ENCODE results near the gene CPLX1.
"Not testable (repeated sequence)": the region's sequence is repeated elsewhere in the genome, so short reads cannot be mapped to it uniquely, and the experiment has no call there.

Gene CPLX1

GRCh38 chr4:779555-779954, 46.4 kb downstream of the CPLX1 start:
- DNase-seq (ENCODE audit: low read depth in 1 of 2, low spot score in 1 of 2): no peak

DNA sequence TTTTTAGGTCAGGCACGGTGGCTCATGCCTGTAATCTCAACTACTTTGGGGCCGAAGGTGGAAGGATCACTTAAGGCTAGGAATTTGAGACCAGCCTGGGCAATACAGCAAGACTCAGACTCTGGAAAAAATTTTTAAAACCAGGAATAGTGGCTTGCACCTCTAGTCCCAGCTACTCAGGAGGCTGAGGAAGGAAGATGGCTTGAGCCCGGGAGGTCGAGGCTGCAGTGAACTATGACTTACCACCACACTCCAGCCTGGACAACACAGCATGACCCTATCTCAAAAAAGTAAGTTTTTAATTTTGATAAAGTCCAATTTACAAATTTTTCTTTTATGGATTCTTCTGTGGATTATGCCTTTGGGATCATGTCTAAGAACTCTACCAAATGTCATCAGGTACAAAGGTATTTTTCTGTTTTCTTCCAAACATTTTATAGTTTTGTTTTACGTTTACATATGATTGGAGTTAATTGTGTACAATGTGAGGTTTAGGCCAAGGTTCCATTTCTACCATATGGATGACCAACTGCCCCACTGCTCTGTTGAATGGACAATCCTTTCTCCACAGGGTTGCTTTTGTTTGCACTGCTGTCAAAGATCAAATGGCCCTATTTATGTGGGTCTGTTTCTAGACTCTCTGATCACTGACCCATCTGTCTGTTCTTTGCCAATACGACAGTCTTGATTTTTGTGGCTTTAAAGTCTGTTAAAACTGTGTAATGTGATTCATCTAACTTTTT, 48.2 kb downstream of the CPLX1 start:
- DNase-seq (ENCODE audit: low read depth in 1 of 2, low spot score in 1 of 2): no peak

DNA sequence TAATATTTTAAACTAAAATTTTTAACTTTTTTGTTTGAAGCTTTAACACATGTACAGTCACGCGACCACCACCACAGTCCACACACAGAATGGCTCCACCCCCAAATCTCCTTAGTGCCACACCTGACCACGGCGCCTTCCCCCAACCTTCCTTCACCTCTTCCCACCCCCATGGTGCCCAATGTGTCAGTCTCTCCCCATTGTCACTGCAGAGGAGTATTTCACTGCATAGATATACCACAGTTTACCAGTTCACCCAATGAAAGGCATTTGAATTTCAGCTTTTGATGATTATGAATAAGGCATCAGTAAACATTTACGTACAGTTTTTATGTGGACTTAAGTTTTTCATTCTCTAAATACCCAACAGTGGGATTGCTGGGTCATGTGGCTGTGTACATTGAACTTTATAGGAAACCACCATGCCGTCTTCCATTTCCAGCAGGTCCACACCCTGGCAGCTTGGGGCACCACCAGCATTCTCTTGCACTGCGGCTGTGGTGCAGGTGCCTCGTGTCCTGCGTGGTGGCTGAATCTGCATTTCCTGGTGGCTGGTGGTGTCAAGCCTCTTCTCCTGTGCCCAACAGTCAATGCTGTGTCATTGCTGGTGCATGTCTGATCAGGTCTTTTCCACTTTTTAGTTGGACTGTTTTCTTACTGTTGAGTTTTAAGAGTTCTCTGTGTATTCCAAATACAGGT, 49.0 kb downstream of the CPLX1 start:
- DNase-seq (ENCODE audit: low read depth in 1 of 2, low spot score in 1 of 2): no peak

DNA sequence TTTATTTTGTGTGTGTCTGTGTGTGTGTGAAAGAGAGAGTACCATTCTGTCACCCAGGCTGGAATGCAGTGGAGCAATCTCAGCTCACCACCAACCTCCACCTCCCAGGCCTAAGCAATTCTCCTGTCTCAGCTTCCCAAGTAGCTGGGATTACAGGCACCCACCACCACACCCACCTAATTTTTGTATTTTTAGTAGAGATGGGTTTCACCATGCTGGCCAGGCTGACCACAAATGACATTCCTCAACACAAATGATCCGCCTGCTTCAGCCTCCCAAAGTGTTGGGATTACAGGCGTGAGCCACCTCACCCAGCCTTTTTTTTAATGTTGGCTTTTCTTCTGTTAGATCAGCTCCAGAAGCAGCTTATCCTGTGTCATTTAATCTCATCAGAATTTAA, 50.4 kb downstream of the CPLX1 start:
- DNase-seq (ENCODE audit: low read depth in 1 of 2, low spot score in 1 of 2): not testable (repeated sequence)

GRCh38 chr4:774419-775092, 51.4 kb downstream of the CPLX1 start:
- DNase-seq (ENCODE audit: low read depth in 1 of 2, low spot score in 1 of 2): not testable (repeated sequence)

DNA sequence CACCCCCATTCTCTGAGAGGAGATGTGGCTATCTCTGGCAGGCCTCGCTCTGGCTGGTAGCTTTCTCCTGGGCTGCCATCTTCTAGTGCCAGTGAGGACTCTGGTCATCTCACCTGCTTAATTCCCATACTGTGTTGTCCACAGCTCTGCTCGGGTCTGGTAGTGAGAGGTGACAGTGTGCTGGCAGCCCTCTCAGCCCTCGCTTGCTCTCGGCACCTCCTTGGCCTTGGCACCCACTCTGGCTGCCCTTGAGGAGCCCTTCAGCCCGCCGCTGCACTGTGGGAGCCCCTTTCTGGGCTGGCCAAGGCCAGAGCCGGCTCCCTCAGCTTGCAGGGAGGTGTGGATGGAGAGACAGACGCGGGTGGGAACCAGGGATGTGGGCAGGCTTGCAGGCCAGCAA, 52.7 kb downstream of the CPLX1 start:
- no peak for DNase-seq (ENCODE audit: low read depth in 1 of 2, low spot score in 1 of 2)

DNA sequence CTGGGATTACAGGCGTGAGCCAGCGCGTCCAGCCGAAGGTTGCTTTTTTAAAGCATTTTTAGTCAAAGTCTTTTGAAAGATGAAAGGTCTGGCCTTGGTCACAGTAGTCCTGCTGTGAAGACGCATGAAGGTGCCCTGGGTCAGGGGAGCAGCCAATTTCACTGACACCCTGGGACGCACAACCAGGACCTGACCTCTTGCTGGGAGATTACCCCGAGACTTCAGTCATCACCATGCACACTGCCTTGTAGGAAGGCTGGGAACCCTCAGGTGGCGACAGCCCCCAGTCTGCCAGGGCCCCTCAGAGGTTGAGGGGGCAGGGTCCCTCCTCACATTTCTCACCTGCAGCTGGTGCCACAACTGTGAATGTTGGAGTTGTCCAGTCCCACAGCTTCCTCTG, 53.2 kb downstream of the CPLX1 start:
- no peak for DNase-seq (ENCODE audit: low read depth in 1 of 2, low spot score in 1 of 2)

- no peak for DNase-seq (ENCODE audit: low read depth in 1 of 2, low spot score in 1 of 2)
Measured at GRCh38 chr4:772118-772517, 53.8 kb downstream of the CPLX1 start.

DNA sequence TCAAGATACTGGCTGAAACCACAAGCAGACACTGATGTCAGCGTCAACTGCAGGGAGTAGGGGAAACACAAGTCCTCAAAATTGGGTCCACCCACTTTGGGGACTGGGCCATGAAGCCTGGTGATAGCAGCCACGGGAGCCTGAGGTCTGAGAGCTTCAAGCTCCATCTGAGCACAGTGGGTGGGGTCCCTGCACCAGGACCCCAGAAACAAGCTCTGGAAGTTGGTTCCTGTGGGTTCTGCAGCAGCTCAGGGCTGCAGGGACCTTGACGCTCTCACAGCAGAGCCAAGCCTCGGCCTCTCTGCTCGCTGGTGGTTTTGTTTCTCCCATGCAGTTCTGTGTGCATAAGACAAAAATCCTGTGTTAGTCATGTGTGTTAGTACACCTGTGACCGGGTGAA, 54.5 kb downstream of the CPLX1 start:
- DNase-seq (ENCODE audit: low read depth in 1 of 2, low spot score in 1 of 2): no peak

DNA sequence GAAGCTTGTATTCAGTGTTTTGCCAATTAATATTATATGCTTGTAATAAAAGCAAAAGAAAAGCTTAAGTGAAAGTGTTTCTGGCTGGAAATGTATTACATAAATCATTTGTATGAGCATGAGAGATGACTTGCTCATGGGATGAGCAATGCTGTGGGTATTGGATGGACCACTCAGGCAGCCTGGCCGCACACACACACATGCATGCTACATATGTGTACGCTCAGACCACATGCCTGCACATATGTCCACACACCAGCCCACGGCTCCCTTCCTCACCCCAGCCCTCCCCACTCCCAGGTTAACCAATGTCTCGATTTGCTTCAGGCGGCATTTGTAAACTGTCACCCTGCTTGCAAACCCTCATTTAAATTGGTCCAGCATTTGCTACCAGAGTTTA, 55.9 kb downstream of the CPLX1 start:
- no peak for DNase-seq (ENCODE audit: low read depth in 1 of 2, low spot score in 1 of 2)

GRCh38 chr4:769511-769910, 56.4 kb downstream of the CPLX1 start:
- DNase-seq (ENCODE audit: low read depth in 1 of 2, low spot score in 1 of 2): no peak

DNA sequence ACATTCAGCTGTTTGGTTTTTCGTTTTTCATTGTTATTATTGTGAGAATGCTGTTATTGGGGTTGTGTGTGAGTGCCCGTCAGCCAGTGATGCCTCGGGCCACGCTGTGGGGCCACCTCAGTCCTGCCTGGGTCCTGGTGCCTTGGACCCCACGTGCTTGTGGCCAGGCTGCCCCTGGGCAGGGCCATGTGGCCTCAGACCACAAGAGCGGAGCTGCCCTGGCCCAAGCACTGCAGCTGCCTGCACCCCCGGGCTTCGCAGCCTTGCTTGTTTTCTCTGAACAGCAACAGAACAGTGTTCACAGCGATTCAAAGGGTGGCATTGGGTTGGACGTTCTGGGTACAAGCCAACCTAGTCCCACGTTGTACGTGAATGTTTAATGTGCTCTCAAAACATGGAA, 56.9 kb downstream of the CPLX1 start:
- no peak for DNase-seq (ENCODE audit: low read depth in 1 of 2, low spot score in 1 of 2)

DNA sequence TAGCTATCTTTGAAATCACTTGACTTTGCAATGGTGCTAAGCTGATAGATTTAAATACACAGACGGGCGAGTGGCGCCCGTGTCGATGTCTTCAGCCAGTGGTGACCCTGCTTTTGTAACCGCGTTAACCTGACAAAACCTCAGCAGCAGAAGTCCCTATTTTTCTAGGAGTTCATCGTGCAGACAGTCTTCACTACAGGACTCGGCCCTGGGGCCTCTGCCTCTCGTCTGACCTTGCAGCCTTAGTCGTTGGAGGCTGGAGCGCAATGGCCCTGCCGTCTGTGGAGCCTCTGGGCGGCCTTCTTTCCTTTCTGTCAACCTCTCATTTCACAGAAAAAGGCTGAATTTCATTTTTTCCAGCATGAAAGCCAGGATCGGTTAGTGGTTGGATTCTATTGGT, 57.9 kb downstream of the CPLX1 start:
- no peak for DNase-seq (ENCODE audit: low read depth in 1 of 2, low spot score in 1 of 2)

DNA sequence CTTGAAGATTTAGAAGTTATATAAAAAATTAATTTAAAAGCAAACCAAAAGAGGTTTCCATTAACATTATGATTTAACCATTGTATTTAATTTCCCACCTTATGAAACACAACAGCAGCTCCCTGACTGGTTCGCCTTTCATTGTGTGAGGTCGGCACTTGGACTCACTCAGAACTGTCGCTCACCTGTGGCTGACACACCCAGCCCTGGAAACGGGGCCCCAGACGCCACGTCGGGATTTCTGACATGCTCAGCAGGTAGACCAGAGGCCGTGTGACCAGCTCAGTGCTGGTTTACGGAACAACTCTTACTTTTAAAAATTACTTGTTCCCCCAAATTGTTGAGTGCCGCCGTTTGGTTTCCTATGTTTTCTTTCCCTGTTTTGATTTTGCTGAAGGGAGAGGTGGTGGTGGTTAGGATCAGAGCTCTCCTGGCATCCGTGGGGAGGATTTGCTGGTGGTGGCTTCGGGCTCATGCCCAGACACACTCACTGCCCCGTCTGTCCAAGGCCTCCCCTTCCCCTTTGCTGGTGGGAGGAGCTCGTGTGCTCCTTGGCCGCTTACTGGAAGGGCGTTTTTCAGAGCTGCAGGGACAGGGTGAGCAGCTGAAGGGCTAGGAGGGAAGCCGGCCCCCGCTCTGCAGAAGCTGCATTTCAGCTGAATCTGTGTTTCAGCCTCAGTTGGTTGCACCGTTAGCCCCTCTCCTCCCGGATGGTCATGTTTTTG, 59.2 kb downstream of the CPLX1 start:
- no peak for DNase-seq (ENCODE audit: low read depth in 1 of 2, low spot score in 1 of 2)

DNA sequence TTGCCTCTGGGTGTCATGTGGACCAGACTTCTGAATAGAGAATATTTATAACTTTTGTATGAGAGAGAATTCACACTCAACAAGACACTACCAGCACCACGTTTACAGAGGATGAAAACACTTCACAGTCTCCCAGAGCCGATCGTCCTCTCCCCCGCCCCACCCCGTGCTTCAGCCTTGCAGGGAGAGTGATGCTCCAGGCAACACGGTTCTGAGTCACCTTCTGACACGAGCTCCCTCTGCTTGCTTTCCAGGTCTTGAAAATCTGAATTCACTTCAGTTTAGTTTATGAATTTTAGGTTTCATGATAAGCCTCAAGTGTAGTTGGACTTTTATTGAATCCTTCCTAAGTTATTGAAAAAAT, 59.8 kb downstream of the CPLX1 start:
- DNase-seq (ENCODE audit: low read depth in 1 of 2, low spot score in 1 of 2): no peak

- DNase-seq (ENCODE audit: low read depth in 1 of 2, low spot score in 1 of 2): no peak
Measured at GRCh38 chr4:764405-765169, 61.3 kb downstream of the CPLX1 start.

GRCh38 chr4:763922-764321, 62.0 kb downstream of the CPLX1 start:
- no peak for DNase-seq (ENCODE audit: low read depth in 1 of 2, low spot score in 1 of 2)

GRCh38 chr4:763191-763810, 62.6 kb downstream of the CPLX1 start:
- no peak for DNase-seq (ENCODE audit: low read depth in 1 of 2, low spot score in 1 of 2)

DNA sequence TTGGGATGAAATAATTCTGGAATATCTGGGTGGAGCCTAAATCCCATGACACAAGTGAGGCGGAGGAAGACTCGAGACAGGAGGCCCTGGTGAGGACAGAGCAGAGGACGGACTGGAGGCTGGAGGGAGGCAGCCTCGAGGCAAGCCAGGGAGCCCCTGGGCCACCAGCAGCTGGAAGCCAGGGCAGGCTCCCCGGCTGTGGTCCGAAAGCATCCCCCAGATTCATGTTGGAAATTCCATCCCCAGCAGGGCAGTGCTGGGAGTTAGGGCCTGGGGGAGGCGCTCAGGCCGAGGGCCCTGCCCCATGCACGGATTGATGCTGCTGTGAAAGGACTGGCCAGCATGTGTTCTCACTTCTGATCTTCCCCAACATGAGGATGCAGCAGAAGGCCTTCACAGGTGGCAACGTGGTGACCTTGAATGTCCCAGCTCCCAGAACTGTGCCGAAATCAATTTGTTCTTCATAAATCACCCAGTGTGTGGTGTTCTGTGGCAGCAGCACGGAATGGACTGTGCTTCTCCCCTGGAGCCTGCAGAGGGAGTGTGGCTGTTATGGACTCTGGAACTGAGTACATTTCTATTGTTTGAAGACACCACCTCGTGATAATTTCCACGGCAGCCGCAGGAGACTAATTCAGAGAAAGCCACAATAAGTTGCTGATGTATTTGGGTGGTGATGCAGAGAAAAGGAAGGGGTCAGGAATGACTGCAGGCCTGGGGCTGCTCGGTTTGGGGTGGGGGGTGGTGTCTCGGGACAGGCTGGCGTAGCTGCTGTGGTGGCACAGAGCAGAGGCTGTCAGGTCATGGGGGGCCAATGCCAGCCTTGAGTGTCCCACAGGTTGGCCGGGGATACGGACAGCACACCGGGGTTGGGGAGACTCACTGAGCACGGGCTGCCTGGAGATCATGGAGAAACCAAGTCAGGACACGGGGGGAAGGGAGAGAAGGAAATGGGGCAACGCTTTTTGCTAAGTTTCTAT, 63.4 kb downstream of the CPLX1 start:
- DNase-seq (ENCODE audit: low read depth in 1 of 2, low spot score in 1 of 2): no peak

Data from stimulated activated CD4-positive, alpha-beta T cell treated with anti-CD3 and anti-CD28 coated beads, Interleukin-15, amount 100 ng/mL, for 1 hour (primary cell).